H1 (cell line): ENCODE data around the gene PHF1. TPM values are rescaled to one million over a fixed set of nuclear protein-coding genes. Genes with fewer than 3 reads are reported as not detected.

ENCODE experiments used
- CTCF ChIA-PET: fragments of 300-600 bp; sonication (Branson Sonifier 250); formaldehyde crosslinking; loops from one replicate; lab custom pipeline; 2021; ENCODE audit not compliant: partially characterized antibody; lab: Charles Lee
- POLR2A ChIA-PET: fragments of 300-600 bp; sonication (Branson Sonifier 250); formaldehyde crosslinking; loops from one replicate; lab custom pipeline; 2021; ENCODE audit warnings: inconsistent platforms; ENCODE audit not compliant: partially characterized antibody; lab: Charles Lee
- DNase-seq, 2 experiments: peaks; one replicate each; pipeline versions ENCODE4 v3.0.0 to v3.0.0-alpha.2; 2010 to 2022; ENCODE audit warnings: low spot score in 2 of 2, low read depth in 1 of 2, mixed read lengths in 1 of 2
- FAIRE-seq: peaks from 2 replicates; lab custom pipeline; 2011; peaks lifted over from hg19 to GRCh38; lab: Jason Lieb, UNC
- H2AFZ ChIP-seq: 2 replicates; pipeline ENCODE4 v1.8.1; 2012; ENCODE audit warnings: low read length, inconsistent platforms
- H2AK5ac ChIP-seq: 2 replicates; pipeline ENCODE4 v1.6.1; 2013; ENCODE audit warnings: low read depth, low read length
- H2BK120ac ChIP-seq: replicated peaks from 2 replicates; pipeline ENCODE3; 2013; ENCODE audit warnings: low read depth, low read length, inconsistent platforms
- H2BK12ac ChIP-seq: 2 replicates; pipeline ENCODE4 v1.6.1; 2013; ENCODE audit warnings: low read depth, low read length
- H2BK15ac ChIP-seq: 2 replicates; pipeline ENCODE4 v1.6.1; 2013; ENCODE audit warnings: low read length
- H2BK20ac ChIP-seq: 2 replicates; pipeline ENCODE4 v1.6.1; 2013; ENCODE audit warnings: low read length
- H2BK5ac ChIP-seq: 2 replicates; pipeline ENCODE4 v1.6.1; 2013; ENCODE audit warnings: low read depth, low read length
- H3K14ac ChIP-seq: 2 replicates; pipeline ENCODE4 v1.6.1; 2013; ENCODE audit warnings: inconsistent platforms; ENCODE audit not compliant: insufficient read length
- H3K18ac ChIP-seq: 2 replicates; pipeline ENCODE4 v1.6.1; 2013; ENCODE audit warnings: low read length; ENCODE audit errors: extremely low read depth
- H3K23ac ChIP-seq: 2 replicates; pipeline ENCODE4 v1.6.1; 2013; ENCODE audit warnings: inconsistent platforms; ENCODE audit not compliant: insufficient read length
- H3K23me2 ChIP-seq: 2 replicates; pipeline ENCODE4 v1.6.1; 2013; ENCODE audit warnings: low read depth, low read length
- H3K27ac ChIP-seq: 2 replicates; pipeline ENCODE4 v1.6.1; 2011; ENCODE audit warnings: low read depth, low read length, inconsistent platforms
- H3K27me3 ChIP-seq, 4 experiments: replicated peaks in 1 of 4; 1 replicate in 1 of 4; 2 replicates in 3 of 4; pipeline versions ENCODE4 v1.6.1 to v1.8.1; 2011 to 2013; ENCODE audit warnings: low read length in 3 of 4, mild to moderate bottlenecking in 3 of 4, inconsistent platforms in 2 of 4, mixed read lengths in 2 of 4, moderate library complexity in 1 of 4; ENCODE audit not compliant: control insufficient read depth in 3 of 4, insufficient read depth in 3 of 4; ENCODE audit errors: extremely low read depth in 1 of 4
- H3K36me3 ChIP-seq, 4 experiments: 2 replicates each; pipeline versions ENCODE4 v1.6.1 to v1.8.1; 2011 to 2013; ENCODE audit warnings: mild to moderate bottlenecking in 4 of 4, low read length in 3 of 4, moderate library complexity in 2 of 4, control low read depth in 1 of 4, inconsistent platforms in 1 of 4; ENCODE audit not compliant: insufficient read depth in 4 of 4, control insufficient read depth in 2 of 4
- H3K4ac ChIP-seq: replicated peaks from 2 replicates; pipeline ENCODE3; 2013; ENCODE audit warnings: low read length, low read depth, mixed read lengths, inconsistent platforms; ENCODE audit not compliant: insufficient read length
- H3K4me1 ChIP-seq, 4 experiments: replicated peaks in 1 of 4; 1 replicate in 1 of 4; 2 replicates in 3 of 4; pipeline versions ENCODE4 v1.6.1 to v1.8.1; 2011 to 2013; ENCODE audit warnings: low read length in 3 of 4, inconsistent platforms in 2 of 4, mixed read lengths in 1 of 4; ENCODE audit not compliant: insufficient read depth in 4 of 4, control insufficient read depth in 3 of 4
- H3K4me2 ChIP-seq, 2 experiments: 2 replicates each; pipeline versions ENCODE4 v1.6.1 to v1.8.1; 2011 to 2013; ENCODE audit warnings: low read depth in 2 of 2, low read length in 2 of 2, control low read depth in 1 of 2, inconsistent platforms in 1 of 2, mild to moderate bottlenecking in 1 of 2; ENCODE audit not compliant: insufficient read depth in 1 of 2
- H3K4me3 ChIP-seq, 4 experiments: fragments of 200-600, 300-600 bp in 1 of 4; sonication (generic), shearing (Covaris generic), sonication (Bioruptor Twin) in 1 of 4; 2 replicates each; pipeline versions ENCODE4 v1.5.1 to v1.8.1; 2011 to 2016; ENCODE audit warnings: low read length in 4 of 4, low read depth in 3 of 4, control low read depth in 2 of 4, inconsistent platforms in 2 of 4, mild to moderate bottlenecking in 2 of 4, mixed read lengths in 1 of 4, moderate library complexity in 1 of 4; ENCODE audit not compliant: insufficient read depth in 2 of 4; ENCODE audit errors: extremely low read depth in 1 of 4
- H3K56ac ChIP-seq: replicated peaks from 2 replicates; pipeline ENCODE3; 2013; ENCODE audit warnings: low read depth, mild to moderate bottlenecking, mixed read lengths, low read length, inconsistent platforms; ENCODE audit not compliant: insufficient read length
- H3K79me1 ChIP-seq: 2 replicates; pipeline ENCODE4 v1.6.1; 2013; ENCODE audit warnings: low read depth, low read length, control low read depth
- H3K79me2 ChIP-seq, 2 experiments: 2 replicates each; pipeline versions ENCODE4 v1.6.1 to v1.8.1; 2012 to 2013; ENCODE audit warnings: low read length in 2 of 2, mild to moderate bottlenecking in 2 of 2, inconsistent platforms in 1 of 2; ENCODE audit not compliant: insufficient read depth in 2 of 2, control insufficient read depth in 1 of 2
- H3K9ac ChIP-seq, 4 experiments: replicated peaks in 1 of 4; 1 replicate in 1 of 4; 2 replicates in 3 of 4; pipeline versions ENCODE4 v1.6.1 to v1.8.1; 2011 to 2013; ENCODE audit warnings: low read depth in 3 of 4, low read length in 3 of 4, control low read depth in 2 of 4, mild to moderate bottlenecking in 2 of 4, moderate library complexity in 2 of 4, inconsistent platforms in 1 of 4; ENCODE audit errors: extremely low read depth in 1 of 4
- H3K9me3 ChIP-seq, 2 experiments: 2 replicates each; pipeline versions ENCODE4 v1.6.1 to v1.8.1; 2012 to 2013; ENCODE audit warnings: mild to moderate bottlenecking in 2 of 2, moderate library complexity in 2 of 2, control low read depth in 1 of 2, inconsistent platforms in 1 of 2, low read depth in 1 of 2, low read length in 1 of 2, mixed read lengths in 1 of 2; ENCODE audit not compliant: insufficient read depth in 2 of 2
- H4K20me1 ChIP-seq, 2 experiments: replicated peaks in 1 of 2; 2 replicates each; pipeline versions ENCODE3 to v1.8.1; 2011 to 2013; ENCODE audit warnings: inconsistent platforms in 2 of 2, low read length in 2 of 2, mild to moderate bottlenecking in 1 of 2; ENCODE audit not compliant: insufficient read depth in 2 of 2, control insufficient read depth in 1 of 2
- H4K5ac ChIP-seq: 2 replicates; pipeline ENCODE4 v1.6.1; 2013; ENCODE audit warnings: low read length, low read depth, mixed read lengths, inconsistent platforms; ENCODE audit not compliant: insufficient read length
- H4K8ac ChIP-seq: 2 replicates; pipeline ENCODE4 v1.8.0; 2013; ENCODE audit warnings: mild to moderate bottlenecking, moderate library complexity, low read length, inconsistent platforms; ENCODE audit not compliant: insufficient read depth; ENCODE audit errors: extremely low read depth
- H4K91ac ChIP-seq: replicated peaks from 2 replicates; pipeline ENCODE3; 2013; ENCODE audit warnings: low read length, mixed read lengths, inconsistent platforms; ENCODE audit not compliant: insufficient read length
- NANOG ChIP-seq: IDR thresholded peaks from 2 replicates; pipeline ENCODE4 v1.6.1; 2011; ENCODE audit warnings: low read length, low read depth, mild to moderate bottlenecking, inconsistent platforms; ENCODE audit not compliant: insufficient read depth, poor library complexity, severe bottlenecking
- SP1 ChIP-seq: IDR thresholded peaks from 2 replicates; pipeline ENCODE4 v1.6.1; 2011; ENCODE audit warnings: low read depth, low read length
- WGBS, 2 experiments: shearing (Covaris generic) in 1 of 2; methylation state at CpG; one replicate each; pipeline versions ENCODE4 v1.1.6 to v1.1.7; 2013 to 2015; ENCODE audit warnings: low lambda C conversion rate in 2 of 2, mixed read lengths in 2 of 2, inconsistent platforms in 1 of 2, low coverage in 1 of 2, missing lambda C conversion rate in 1 of 2; ENCODE audit not compliant: insufficient replicate concordance in 2 of 2, insufficient coverage in 1 of 2, insufficient read length in 1 of 2; ENCODE audit errors: extremely low coverage in 1 of 2, missing lambda C conversion rate in 1 of 2; 5-methylcytosine and 5-hydroxymethylcytosine counted together
- polyA plus RNA-seq, 7 experiments: library from polyadenylated mRNA; depleted of rRNA in 3 of 7; stranded (reverse) in 5 of 7; unstranded in 2 of 7; fragments of >200 nt in 5 of 7; fragments of 200-250 nt in 2 of 7; gene quantifications; 1 replicate in 5 of 7; 2 replicates in 1 of 7; 4 replicates in 1 of 7; pipeline versions ENCODE4 v1.2.1 to v1.2.3, GENCODE V29; 2011 to 2013; ENCODE audit warnings: missing spikeins in 2 of 7, mixed read lengths in 2 of 7
- total RNA-seq: library from RNA; stranded (reverse); fragmentation: NEBNext Ultra II Directional; extraction: Animal tissue kit (Norgen Biotek cat#: 25700); gene quantifications from 2 replicates; pipeline ENCODE4 v1.2.1, GENCODE V29; 2021

The PHF1 gene
- total and polyA plus RNA-seq, 2 of the 8 experiments (the other 6 are each of a cell fraction or from before 2014, with no cell fraction given) = 47.3 to 78.6 TPM

DNA sequence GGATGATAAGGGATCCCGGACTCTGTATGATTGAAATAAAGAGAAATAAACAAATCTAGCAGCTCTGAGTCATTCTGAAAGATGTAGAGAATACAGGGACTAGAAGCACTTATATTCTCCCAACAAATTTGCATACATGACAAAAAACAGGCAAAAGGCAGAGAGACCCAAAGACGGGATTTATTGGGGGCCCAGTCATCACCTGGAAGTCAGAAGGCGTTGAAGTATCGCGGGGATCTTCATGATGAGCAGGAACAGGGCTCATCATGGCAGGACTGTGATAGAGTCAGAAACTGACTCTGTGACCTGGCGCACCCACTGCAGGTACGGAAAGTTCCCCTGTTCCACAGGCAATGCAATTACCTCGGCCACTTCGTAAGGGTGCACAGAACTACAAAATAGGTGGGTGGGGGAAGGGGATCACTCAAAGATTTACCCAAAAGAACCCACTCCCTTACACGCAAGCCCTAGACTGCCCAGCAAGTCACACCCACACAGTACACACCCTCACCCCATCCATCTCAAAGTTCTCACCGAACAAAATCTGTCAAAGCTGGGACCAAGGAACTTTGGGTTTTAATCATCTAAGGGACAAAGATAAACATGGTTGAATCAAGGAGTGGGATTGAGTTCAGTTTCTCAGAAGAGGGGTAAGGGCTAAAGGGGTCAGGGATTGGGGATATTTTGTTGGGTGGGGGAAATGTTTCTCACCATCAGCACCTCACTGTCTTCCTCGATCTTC lies 5.7 kb downstream of the PHF1 start:
- TF ChIP-seq NANOG = no peak
- 0 out of 2 replicates have a peak, but pooled peaks have one; percentile 10 for TF ChIP-seq SP1
- Histone ChIP-seq H2BK120ac (no peak overlapping the region), H3K18ac (no peak overlapping the region), H4K5ac (no peak overlapping the region), H2AFZ (no peak overlapping the region), H3K4ac (no peak overlapping the region), H3K79me1 (peaks cover 10% of the 10 kb centered on the region; the same call in 1 of the 2 replicates), H3K56ac (no peak overlapping the region), H3K9me3 (no peaks in the 10 kb centered on the region), H3K4me1 (peaks cover 8 to 34% (median 15%) of the 10 kb centered on the region in 4 experiments), H3K36me3 (peaks cover 7 to 45% (median 29%) of the 10 kb centered on the region in 4 experiments; a peak in 7 of 8 replicates), H3K79me2 (peaks cover 16 to 43% of the 10 kb centered on the region in 2 experiments), H3K14ac (no peak overlapping the region), H2BK15ac (no peak overlapping the region), H2AK5ac (no peak overlapping the region), H4K91ac (no peak overlapping the region), H3K23me2 (peaks cover 22% of the 10 kb centered on the region), H2BK12ac (no peak overlapping the region), H3K4me2 (peak overlapping the region; percentile 89 to 93), H2BK20ac (no peak overlapping the region), H3K4me3 (peak overlapping the region; percentile 75 to 99 (median 93)), H4K20me1 (peaks cover 4 to 17% of the 10 kb centered on the region in 2 experiments), H2BK5ac (no peak overlapping the region), H3K27me3 (no peaks in the 10 kb centered on the region), H3K9ac (peak overlapping the region; percentile 51 to 89 (median 86); a peak in 6 of 7 replicates), H3K27ac (peak overlapping the region; percentile 79), H3K23ac (no peak overlapping the region), H4K8ac (0 out of 2 replicates have a peak overlapping the region, but pooled peaks have one; percentile 45)
- DNase-seq (no peak), FAIRE-seq (no peak)
- 72% methylated on average over 12 of the region's 12 CpGs; no CpG with 5 or more reads in 1 of the 2 experiments for WGBS, 2 experiments
- ChIA-PET CTCF (interaction anchor here (1.1 to 5.7 kb wide), 5 partner anchors 8 to 119 kb away, joined by 3 to 37 read pairs (median 4); no protein-coding TSS in a partner anchor), POLR2A (interaction anchor here (1.5 to 4.4 kb wide), 8 partner anchors 9 to 140 kb away, joined by 3 to 82 read pairs (median 8); partner anchors contain the start of genes B3GALT4 and ZBTB9)
